Endodermal cell (in vitro differentiated cells): ENCODE measurements around the gene KNSTRN. TPM values are rescaled to one million over a fixed set of nuclear protein-coding genes. Genes with fewer than 3 reads are reported as not detected.
A peak's percentile ranks its signal among the peaks of the same experiment; 100 is the strongest.

Experiments used
- DNase-seq: peaks from one replicate; pipeline ENCODE4 v3.0.0-alpha.2; 2017
- H3K27ac ChIP-seq: 2 replicates; pipeline ENCODE4 v1.5.1; 2013; ENCODE audit warnings: mild to moderate bottlenecking, low read depth, low read length, moderate library complexity
- H3K27me3 ChIP-seq: 2 replicates; pipeline ENCODE4 v1.6.1; 2013; ENCODE audit warnings: mild to moderate bottlenecking, low read length, moderate library complexity; ENCODE audit not compliant: insufficient read depth, control insufficient read depth, poor library complexity, severe bottlenecking
- H3K36me3 ChIP-seq: 2 replicates; pipeline ENCODE4 v1.7.0; 2013; ENCODE audit warnings: mild to moderate bottlenecking, low read length, moderate library complexity; ENCODE audit not compliant: control insufficient read depth, insufficient read depth
- H3K4me1 ChIP-seq: one replicate; pipeline ENCODE4 v1.7.0; 2013; ENCODE audit warnings: low read length; ENCODE audit not compliant: control insufficient read depth, insufficient read depth
- H3K4me3 ChIP-seq: 2 replicates; pipeline ENCODE4 v1.5.1; 2013; ENCODE audit warnings: mild to moderate bottlenecking, low read length, moderate library complexity
- H3K9ac ChIP-seq: 2 replicates; pipeline ENCODE4 v1.6.1; 2013; ENCODE audit warnings: mild to moderate bottlenecking, low read length, moderate library complexity; ENCODE audit not compliant: poor library complexity, severe bottlenecking; ENCODE audit errors: extremely low read depth
- H3K9me3 ChIP-seq: 2 replicates; pipeline ENCODE4 v1.6.1; 2013; ENCODE audit warnings: mild to moderate bottlenecking, low read length, moderate library complexity; ENCODE audit not compliant: control insufficient read depth
- H3K27ac Mint-ChIP-seq: 2 replicates; pipeline ENCODE4 v1.8.0; 2020; ENCODE audit warnings: mixed read lengths
- H3K27me3 Mint-ChIP-seq: 2 replicates; pipeline ENCODE4 v1.8.0; 2021; ENCODE audit warnings: mild to moderate bottlenecking, mixed read lengths; ENCODE audit not compliant: insufficient read depth
- H3K36me3 Mint-ChIP-seq: 2 replicates; pipeline ENCODE4 v1.8.0; 2020; ENCODE audit warnings: low read depth, mixed read lengths
- H3K4me1 Mint-ChIP-seq: 2 replicates; pipeline ENCODE4 v1.8.0; 2020; ENCODE audit warnings: mixed read lengths
- H3K4me3 Mint-ChIP-seq: 2 replicates; pipeline ENCODE4 v1.8.0; 2020; ENCODE audit warnings: mild to moderate bottlenecking, moderate library complexity, mixed read lengths
- H3K9me3 Mint-ChIP-seq: 2 replicates; pipeline ENCODE4 v1.8.0; 2020; ENCODE audit warnings: mild to moderate bottlenecking, mixed read lengths
- WGBS, 2 experiments: methylation state at CpG; one replicate each; pipeline versions ENCODE4 v1.1.5 to v1.1.7; 2013; ENCODE audit warnings: missing lambda C conversion rate in 2 of 2, mixed read lengths in 1 of 2; ENCODE audit not compliant: insufficient coverage in 1 of 2, insufficient read length in 1 of 2; 5-methylcytosine and 5-hydroxymethylcytosine counted together
- total RNA-seq, 2 donors: library from RNA; stranded (reverse); fragmentation: NEBNext Ultra II Directional in 1 of 2; extraction: Animal tissue kit (Norgen Biotek cat#: 25700) in 1 of 2; gene quantifications; 2 replicates in 1 of 2; 3 replicates in 1 of 2; pipeline ENCODE4 v1.2.1, GENCODE V29; 2021
- TF ChIP-seq, protein P1 (sequence below): fragments of 200-600 bp; sonication (generic); conservative IDR thresholded peaks from 2 replicates; pipeline ENCODE4 v1.5.0; 2021; ENCODE audit warnings: antibody characterized with exemption, mild to moderate bottlenecking

The KNSTRN gene
- total RNA-seq, 2 donors from 2014 or later: 57.6 to 92.4 TPM

DNA sequence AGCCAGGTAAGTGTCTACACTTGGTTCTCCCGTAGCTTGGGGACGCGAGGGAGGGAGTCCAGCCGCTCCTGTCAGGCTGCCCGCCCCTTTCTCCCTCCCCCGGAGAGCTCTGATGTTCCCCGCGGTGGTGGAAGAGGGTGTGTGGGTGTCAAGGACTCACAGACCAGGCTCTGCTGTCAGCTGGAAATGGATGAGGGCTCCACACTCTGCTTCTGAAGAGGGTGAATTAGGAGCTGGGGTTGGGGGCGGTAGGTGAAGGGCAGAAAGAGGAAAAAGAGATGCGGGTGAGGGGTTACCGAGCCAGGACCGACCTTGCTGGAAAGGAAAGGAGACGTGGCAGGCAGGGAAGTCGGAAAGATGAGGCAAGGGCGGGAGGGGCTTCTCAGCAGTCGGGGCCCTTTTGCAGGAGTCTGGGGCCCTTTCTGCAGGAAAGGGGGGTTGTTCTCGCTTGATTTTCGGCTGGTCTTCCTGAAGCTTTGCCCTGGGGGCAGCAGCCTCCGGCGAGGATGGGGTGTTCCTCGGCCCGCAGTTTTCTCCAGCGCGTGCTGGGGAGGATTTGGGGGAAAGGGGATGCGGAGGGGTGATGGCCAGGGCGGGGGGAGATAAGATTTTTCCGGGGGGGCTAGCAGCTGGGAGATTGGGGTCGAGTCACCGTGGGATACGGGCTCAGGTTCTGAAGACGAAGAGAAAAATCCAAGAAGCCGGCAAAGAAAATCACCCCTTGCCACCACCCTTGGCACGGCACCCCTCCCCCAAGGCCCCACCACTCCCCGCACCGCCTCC is 57.6 kb downstream of the KNSTRN start:
- H3K4me3 Mint-ChIP-seq: peak overlapping the region; percentile 85
- H3K9me3 Mint-ChIP-seq: no peaks in the 10 kb centered on the region
- 0% methylated on average over 11 to 30 of the region's 35 CpGs for WGBS, 2 experiments
- Histone ChIP-seq H3K4me3 (peak overlapping the region; percentile 88), H3K27ac (no peak overlapping the region), H3K36me3 (no peaks in the 10 kb centered on the region), H3K9me3 (no peaks in the 10 kb centered on the region), H3K27me3 (peaks cover 33% of the 10 kb centered on the region), H3K9ac (peak overlapping the region; percentile 47), H3K4me1 (peaks cover 14% of the 10 kb centered on the region)
- no peaks in the 10 kb centered on the region for H3K36me3 Mint-ChIP-seq
- peaks cover 23% of the 10 kb centered on the region for H3K27me3 Mint-ChIP-seq
- DNase-seq: peak; percentile 84
- TF ChIP-seq, protein P1, sequence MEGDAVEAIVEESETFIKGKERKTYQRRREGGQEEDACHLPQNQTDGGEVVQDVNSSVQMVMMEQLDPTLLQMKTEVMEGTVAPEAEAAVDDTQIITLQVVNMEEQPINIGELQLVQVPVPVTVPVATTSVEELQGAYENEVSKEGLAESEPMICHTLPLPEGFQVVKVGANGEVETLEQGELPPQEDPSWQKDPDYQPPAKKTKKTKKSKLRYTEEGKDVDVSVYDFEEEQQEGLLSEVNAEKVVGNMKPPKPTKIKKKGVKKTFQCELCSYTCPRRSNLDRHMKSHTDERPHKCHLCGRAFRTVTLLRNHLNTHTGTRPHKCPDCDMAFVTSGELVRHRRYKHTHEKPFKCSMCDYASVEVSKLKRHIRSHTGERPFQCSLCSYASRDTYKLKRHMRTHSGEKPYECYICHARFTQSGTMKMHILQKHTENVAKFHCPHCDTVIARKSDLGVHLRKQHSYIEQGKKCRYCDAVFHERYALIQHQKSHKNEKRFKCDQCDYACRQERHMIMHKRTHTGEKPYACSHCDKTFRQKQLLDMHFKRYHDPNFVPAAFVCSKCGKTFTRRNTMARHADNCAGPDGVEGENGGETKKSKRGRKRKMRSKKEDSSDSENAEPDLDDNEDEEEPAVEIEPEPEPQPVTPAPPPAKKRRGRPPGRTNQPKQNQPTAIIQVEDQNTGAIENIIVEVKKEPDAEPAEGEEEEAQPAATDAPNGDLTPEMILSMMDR: peak; percentile 21
- peak overlapping the region; percentile 94 for H3K27ac Mint-ChIP-seq
- peaks cover 57% of the 10 kb centered on the region for H3K4me1 Mint-ChIP-seq

DNA sequence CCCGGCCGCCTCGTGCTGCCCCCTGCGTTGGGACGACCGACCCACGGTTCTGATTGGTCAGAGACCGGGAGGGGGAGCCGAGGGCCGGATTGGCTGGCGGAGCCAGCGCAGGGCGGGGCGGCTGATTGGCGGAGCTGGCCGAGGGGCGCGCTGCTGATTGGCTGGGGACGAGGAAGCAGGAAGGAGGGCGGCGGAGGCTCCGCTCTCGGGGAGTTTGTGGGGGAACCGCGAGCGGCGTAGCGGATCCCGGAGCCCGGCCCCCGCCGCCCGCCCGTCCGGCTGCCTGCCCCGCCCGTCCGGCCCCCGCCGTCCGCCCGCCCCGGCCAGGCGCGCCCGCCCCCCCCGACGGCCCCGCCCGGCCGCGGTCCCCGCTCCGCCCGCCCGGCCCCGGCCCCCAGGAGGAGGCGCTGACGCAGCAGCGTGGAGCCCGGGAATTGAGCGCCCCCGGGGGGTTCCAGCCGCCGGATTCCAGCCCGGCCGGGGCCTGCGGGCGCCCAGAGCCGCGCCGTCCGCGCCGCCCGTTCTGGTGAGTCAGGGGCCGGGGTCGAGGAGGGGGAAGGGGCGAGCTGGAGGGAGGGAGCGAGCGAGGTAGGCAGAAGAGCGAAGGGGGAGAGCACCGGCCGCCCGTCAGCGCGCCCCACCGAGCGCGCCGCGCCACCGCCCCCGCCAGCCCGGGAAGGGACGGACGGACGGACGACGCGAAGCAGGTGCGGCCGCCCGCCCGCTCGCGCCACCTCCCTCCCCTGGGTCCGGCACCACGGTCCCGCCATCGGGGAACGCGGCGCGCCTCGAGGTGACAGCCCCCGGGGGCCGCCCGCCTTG is 58.4 kb downstream of the KNSTRN start, which contains the start of gene BAHD1:
Gene BAHD1, plus strand, starts transcription at position 211 of the 822 bp plus-strand sequence. CDS start 17,512 bp downstream, outside the sequence.
- peak within 1 kb of the TSS; percentile 85 for H3K4me3 Mint-ChIP-seq
- peaks cover 18% of the 10 kb centered on the region for H3K4me1 ChIP-seq
- WGBS, 2 experiments: 0 to 1% methylated on average over 33 to 119 of the region's 119 CpGs
- DNase-seq: peak; percentile 99
- H3K27me3 ChIP-seq: peaks cover 25% of the 10 kb centered on the region
- H3K4me1 Mint-ChIP-seq: peaks cover 57% of the 10 kb centered on the region
- H3K36me3 ChIP-seq: no peaks in the 10 kb centered on the region
- H3K27me3 Mint-ChIP-seq: peaks cover 16% of the 10 kb centered on the region
- TF ChIP-seq, protein P1: no peak
- H3K4me3 ChIP-seq: peak within 1 kb of the TSS; percentile 88
- H3K27ac Mint-ChIP-seq: peak within 1 kb of the TSS; percentile 94
- H3K9me3 ChIP-seq: no peaks in the 10 kb centered on the region
- H3K9ac ChIP-seq: peak within 1 kb of the TSS; percentile 53
- H3K36me3 Mint-ChIP-seq: no peaks in the 10 kb centered on the region
- H3K9me3 Mint-ChIP-seq: no peaks in the 10 kb centered on the region
- H3K27ac ChIP-seq: peak within 1 kb of the TSS; percentile 38
